ENCODE data around the gene ZNF804B.

Gene ZNF804B

DNA sequence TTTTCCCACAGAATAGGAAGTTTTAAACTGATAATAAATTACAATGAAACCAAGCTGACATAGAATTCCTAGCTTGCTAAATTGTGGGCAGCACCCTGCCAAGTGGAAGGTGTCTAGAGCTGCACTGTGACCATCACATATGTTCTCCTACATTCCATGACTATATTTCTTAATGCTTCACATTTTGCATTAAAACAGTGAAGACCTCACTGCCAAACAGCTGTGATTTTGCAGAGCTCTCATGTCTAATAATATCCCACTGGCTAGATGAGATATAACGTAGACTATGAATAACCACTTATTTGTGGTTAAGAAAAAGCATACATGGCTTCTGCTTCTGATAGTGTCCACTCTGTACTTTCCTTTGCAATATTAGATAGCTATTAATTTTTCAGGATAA, 264.4 kb downstream of the ZNF804B start:
- no peak overlapping the region for H3K4me3 ChIP-seq (ENCODE audit: low read length)
- no peaks in the 10 kb centered on the region for H3K27me3 ChIP-seq (ENCODE audit: insufficient read depth, low read length)
- H3K36me3 ChIP-seq (ENCODE audit: insufficient read depth, low read length), result no peaks in the 10 kb centered on the region
- no peak overlapping the region for H2AFZ ChIP-seq (ENCODE audit: low read depth, low read length)
- H3K4me1 ChIP-seq (ENCODE audit: insufficient read depth, low read length), result no peaks in the 10 kb centered on the region
- H3K9me3 ChIP-seq (ENCODE audit: low read length), result no peaks in the 10 kb centered on the region

DNA sequence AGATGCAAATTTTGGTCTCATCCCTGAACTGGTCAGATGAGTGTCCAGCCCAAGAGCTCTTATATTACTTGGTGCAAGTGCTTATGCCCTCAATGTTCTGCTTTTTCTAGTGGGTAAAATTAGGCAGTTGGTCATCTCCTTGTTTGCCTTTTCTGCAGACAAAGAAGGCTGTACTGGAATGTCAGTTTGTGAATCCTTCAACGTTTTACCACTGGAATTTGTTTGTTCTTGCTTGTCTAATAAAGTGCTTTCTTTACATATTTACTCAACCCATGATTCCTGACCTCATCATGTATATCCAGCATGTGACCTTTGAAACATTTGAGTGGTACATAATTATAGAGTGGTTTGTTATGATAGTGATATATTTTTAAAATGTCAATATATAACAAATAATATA, 268.3 kb downstream of the ZNF804B start:
- peaks cover 3% of the 10 kb centered on the region for H3K4me1 ChIP-seq (ENCODE audit: insufficient read depth, low read length)
- no peaks in the 10 kb centered on the region for H3K36me3 ChIP-seq (ENCODE audit: insufficient read depth, low read length)
- H3K9me3 ChIP-seq (ENCODE audit: low read length), result no peaks in the 10 kb centered on the region
- H3K27me3 ChIP-seq (ENCODE audit: insufficient read depth, low read length), result no peaks in the 10 kb centered on the region
- no peak overlapping the region for H2AFZ ChIP-seq (ENCODE audit: low read depth, low read length)
- no peak overlapping the region for H3K4me3 ChIP-seq (ENCODE audit: low read length)

DNA sequence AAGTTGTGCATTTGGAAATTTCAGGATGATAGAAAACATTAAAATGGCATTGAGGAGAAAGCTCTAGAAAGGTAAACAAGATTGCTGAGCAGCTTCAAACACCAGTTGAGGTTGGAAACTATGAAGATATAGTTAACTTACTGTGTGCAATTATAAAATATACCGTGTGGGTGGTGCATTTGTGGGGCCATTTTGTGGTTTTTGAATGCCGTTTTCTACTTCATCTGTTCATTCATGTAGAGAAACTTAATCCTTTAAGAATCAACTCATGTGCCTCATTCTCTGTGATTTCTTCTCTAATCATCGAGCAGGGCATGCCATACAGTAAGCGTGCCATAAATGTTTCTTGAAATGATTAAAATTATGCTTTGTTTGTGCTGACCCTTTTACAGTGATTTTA, 268.8 kb downstream of the ZNF804B start:
- Histone ChIP-seq H2AFZ (ENCODE audit: low read depth, low read length) (no peak overlapping the region), H3K27me3 (ENCODE audit: insufficient read depth, low read length) (no peaks in the 10 kb centered on the region), H3K4me1 (ENCODE audit: insufficient read depth, low read length) (peaks cover 3% of the 10 kb centered on the region), H3K4me3 (ENCODE audit: low read length) (no peak overlapping the region), H3K9me3 (ENCODE audit: low read length) (no peaks in the 10 kb centered on the region), H3K36me3 (ENCODE audit: insufficient read depth, low read length) (no peaks in the 10 kb centered on the region)

DNA sequence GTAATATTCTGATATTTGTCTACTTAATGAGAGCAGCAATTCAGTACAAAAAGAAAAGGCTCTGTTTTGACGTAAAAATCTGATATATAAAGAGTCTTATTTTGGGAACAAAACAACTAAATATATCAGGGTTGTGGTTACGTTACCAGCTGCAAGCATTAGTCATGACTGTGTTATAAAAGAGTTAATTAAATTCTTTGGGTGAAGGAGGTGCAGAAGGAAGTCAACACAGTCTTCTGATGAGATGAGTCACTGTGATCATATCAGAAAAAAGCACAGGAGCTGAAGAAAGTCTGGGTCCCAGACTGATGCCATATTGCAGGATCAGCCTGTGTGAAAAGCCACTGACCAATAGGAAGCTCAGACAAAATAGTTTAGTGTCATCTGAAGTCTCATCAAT, 270.4 kb downstream of the ZNF804B start:
- no peak overlapping the region for H2AFZ ChIP-seq (ENCODE audit: low read depth, low read length)
- H3K4me1 ChIP-seq (ENCODE audit: insufficient read depth, low read length), result peaks cover 3% of the 10 kb centered on the region
- no peaks in the 10 kb centered on the region for H3K36me3 ChIP-seq (ENCODE audit: insufficient read depth, low read length)
- no peaks in the 10 kb centered on the region for H3K9me3 ChIP-seq (ENCODE audit: low read length)
- no peak overlapping the region for H3K4me3 ChIP-seq (ENCODE audit: low read length)
- no peaks in the 10 kb centered on the region for H3K27me3 ChIP-seq (ENCODE audit: insufficient read depth, low read length)

DNA sequence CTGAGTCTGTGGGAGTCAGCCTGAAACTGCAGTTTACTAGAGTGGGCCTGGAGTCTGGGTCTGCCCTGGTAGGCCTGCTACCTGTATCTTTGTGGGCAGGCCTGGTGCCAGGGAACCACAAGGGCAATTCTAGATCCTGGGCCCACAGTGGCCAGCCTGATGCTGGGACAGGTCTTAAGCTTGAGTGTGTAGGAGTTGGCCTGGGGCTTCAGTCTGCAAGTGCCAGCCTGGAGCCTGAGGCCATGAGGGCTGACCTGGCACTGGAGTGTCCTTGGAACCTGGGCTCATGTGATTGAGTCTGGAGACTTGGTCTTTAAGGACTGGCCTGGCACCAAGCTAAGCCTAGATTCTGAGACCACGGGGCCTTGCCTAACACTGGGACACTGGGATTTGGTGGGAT, 281.7 kb downstream of the ZNF804B start:
- Histone ChIP-seq H3K27me3 (ENCODE audit: insufficient read depth, low read length) (no peaks in the 10 kb centered on the region), H3K4me1 (ENCODE audit: insufficient read depth, low read length) (no peaks in the 10 kb centered on the region), H3K4me3 (ENCODE audit: low read length) (no peak overlapping the region), H2AFZ (ENCODE audit: low read depth, low read length) (no peak overlapping the region), H3K36me3 (ENCODE audit: insufficient read depth, low read length) (no peaks in the 10 kb centered on the region), H3K9me3 (ENCODE audit: low read length) (peaks cover 8% of the 10 kb centered on the region)

DNA sequence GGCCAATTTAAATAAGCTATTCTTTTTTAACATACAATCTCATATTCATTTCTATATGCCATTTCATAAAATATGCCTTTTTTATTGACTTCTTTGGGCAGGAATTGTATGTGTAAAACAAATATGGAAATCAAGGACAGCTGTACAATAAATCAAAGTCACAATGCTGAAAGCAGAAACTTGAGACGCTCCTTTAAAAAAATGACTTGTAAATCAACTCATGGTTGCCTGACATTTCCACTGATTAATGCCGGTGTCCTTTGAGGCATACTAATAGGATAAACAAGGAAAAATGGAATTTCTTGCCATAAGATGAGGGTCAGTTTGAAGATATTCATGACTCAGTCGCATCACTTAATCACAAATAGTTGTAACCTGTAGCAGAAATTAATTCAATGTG, 283.4 kb downstream of the ZNF804B start:
- peaks cover 8% of the 10 kb centered on the region for H3K9me3 ChIP-seq (ENCODE audit: low read length)
- H3K27me3 ChIP-seq (ENCODE audit: insufficient read depth, low read length), result no peaks in the 10 kb centered on the region
- H3K4me3 ChIP-seq (ENCODE audit: low read length), result no peak overlapping the region
- no peaks in the 10 kb centered on the region for H3K4me1 ChIP-seq (ENCODE audit: insufficient read depth, low read length)
- no peak overlapping the region for H2AFZ ChIP-seq (ENCODE audit: low read depth, low read length)
- H3K36me3 ChIP-seq (ENCODE audit: insufficient read depth, low read length), result no peaks in the 10 kb centered on the region

DNA sequence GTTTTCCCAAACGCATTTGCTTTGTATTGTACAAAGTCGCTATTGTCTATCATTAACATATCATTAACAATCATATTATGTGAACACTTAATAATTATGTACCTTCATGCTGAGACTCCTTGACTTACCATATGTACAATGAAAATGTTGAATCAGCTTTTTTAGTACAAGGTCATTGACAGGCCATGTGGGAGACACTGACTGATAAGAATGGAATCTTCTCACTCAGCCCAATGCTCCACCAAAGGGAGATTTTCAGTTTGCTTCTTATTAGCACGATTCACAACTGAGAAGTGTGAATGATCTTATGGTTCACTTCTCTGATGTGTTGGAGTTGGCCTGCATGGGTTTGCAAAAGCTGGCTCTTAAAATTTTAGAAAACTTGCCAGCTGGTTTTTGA, 289.5 kb downstream of the ZNF804B start:
- Histone ChIP-seq H3K9me3 (ENCODE audit: low read length) (peaks cover 2% of the 10 kb centered on the region), H2AFZ (ENCODE audit: low read depth, low read length) (no peak overlapping the region), H3K36me3 (ENCODE audit: insufficient read depth, low read length) (no peaks in the 10 kb centered on the region), H3K27me3 (ENCODE audit: insufficient read depth, low read length) (no peaks in the 10 kb centered on the region), H3K4me1 (ENCODE audit: insufficient read depth, low read length) (no peaks in the 10 kb centered on the region), H3K4me3 (ENCODE audit: low read length) (no peak overlapping the region)

DNA sequence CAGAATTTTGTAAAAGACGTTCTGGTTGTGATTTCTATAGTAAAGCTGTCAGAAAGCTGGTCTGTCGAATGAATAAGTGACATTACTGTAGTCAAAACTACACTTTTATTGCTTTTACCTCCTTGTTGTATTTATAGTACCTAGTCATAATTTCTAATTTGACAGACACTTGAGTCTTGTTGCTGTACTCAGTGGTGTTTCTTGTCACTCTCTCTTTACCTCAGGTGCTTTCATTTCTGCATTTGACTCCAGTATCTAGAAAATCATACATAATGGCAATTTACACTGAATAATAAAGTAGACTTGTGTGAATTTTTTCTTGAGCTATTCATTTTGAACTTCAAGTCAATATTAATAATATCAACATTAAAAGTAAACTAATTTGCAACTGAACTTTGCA, 293.6 kb downstream of the ZNF804B start:
- Histone ChIP-seq H3K27me3 (ENCODE audit: insufficient read depth, low read length) (no peaks in the 10 kb centered on the region), H3K4me1 (ENCODE audit: insufficient read depth, low read length) (no peaks in the 10 kb centered on the region), H3K4me3 (ENCODE audit: low read length) (no peak overlapping the region), H3K9me3 (ENCODE audit: low read length) (no peaks in the 10 kb centered on the region), H3K36me3 (ENCODE audit: insufficient read depth, low read length) (no peaks in the 10 kb centered on the region), H2AFZ (ENCODE audit: low read depth, low read length) (no peak overlapping the region)

DNA sequence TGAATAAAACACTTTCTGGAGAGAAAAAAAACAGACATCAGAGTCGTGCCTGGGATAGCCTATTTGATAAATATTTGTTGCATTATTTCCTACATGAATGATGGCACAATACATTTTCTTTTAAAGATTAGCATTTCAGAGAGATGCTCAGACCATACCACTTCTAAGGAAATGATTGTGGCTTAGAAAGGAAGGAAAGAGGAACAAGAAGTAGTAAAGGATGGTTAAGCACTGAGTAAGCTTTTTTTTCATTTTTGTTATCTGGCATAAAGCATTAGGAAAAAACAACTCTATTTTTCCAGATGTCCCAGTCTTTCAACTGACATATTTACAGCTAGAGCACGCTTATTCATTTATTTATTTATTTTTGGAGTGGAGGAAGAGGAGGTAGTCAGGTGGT, 294.9 kb downstream of the ZNF804B start:
- Histone ChIP-seq H3K4me1 (ENCODE audit: insufficient read depth, low read length) (no peaks in the 10 kb centered on the region), H3K4me3 (ENCODE audit: low read length) (no peak overlapping the region)

DNA sequence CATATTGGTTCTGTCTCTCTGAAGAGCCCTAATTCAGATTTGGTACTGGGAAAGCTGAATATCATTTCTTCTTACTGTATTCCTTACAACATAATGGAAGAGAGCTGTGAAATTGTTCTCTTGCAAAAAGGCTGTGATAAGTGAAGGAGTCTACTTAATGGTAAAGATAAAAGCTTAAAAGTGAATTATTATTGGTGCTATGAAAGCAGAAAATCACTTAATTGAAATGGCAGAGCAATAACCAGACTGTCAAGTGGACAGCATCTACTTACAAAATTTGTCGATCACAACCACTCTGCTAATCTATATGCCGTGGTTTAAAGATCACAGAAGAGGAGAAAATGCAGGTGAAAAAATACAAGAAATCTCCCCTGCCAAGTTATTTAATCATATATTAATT, 300.7 kb downstream of the ZNF804B start:
- H3K27me3 ChIP-seq (ENCODE audit: insufficient read depth, low read length), result no peaks in the 10 kb centered on the region
- no peaks in the 10 kb centered on the region for H3K36me3 ChIP-seq (ENCODE audit: insufficient read depth, low read length)
- H2AFZ ChIP-seq (ENCODE audit: low read depth, low read length), result no peak overlapping the region
- no peaks in the 10 kb centered on the region for H3K9me3 ChIP-seq (ENCODE audit: low read length)
- no peaks in the 10 kb centered on the region for H3K4me1 ChIP-seq (ENCODE audit: insufficient read depth, low read length)
- no peak overlapping the region for H3K4me3 ChIP-seq (ENCODE audit: low read length)

More for the DNA sequence above, 294.9 kb downstream of the ZNF804B start:
- Histone ChIP-seq H2AFZ (ENCODE audit: low read depth, low read length) (no peak overlapping the region), H3K36me3 (ENCODE audit: insufficient read depth, low read length) (no peaks in the 10 kb centered on the region), H3K9me3 (ENCODE audit: low read length) (no peaks in the 10 kb centered on the region), H3K27me3 (ENCODE audit: insufficient read depth, low read length) (no peaks in the 10 kb centered on the region)

DNA sequence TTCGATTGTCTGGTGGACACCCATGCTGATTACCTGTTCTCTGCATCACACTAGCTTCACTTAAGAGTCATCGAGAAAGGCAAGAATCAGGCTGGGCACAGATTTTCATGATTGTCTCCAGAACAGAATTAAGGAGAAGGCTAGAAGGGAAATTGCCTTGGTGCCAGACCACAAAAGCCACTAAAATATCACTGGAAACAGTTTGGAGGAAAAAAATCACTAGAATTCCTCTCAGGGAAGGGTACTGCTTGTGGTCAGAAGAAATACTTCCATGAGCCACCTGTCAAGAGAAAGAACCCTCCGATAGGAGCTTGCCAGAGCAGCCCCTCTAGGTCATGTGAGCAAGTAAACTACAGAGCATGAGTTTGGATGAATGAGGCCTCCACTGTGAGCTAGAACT, 305.3 kb downstream of the ZNF804B start:
- H3K4me1 ChIP-seq (ENCODE audit: insufficient read depth, low read length), result no peaks in the 10 kb centered on the region
- H3K4me3 ChIP-seq (ENCODE audit: low read length), result no peak overlapping the region
- H3K27me3 ChIP-seq (ENCODE audit: insufficient read depth, low read length), result no peaks in the 10 kb centered on the region
- no peaks in the 10 kb centered on the region for H3K36me3 ChIP-seq (ENCODE audit: insufficient read depth, low read length)
- H3K9me3 ChIP-seq (ENCODE audit: low read length), result no peaks in the 10 kb centered on the region
- no peak overlapping the region for H2AFZ ChIP-seq (ENCODE audit: low read depth, low read length)

DNA sequence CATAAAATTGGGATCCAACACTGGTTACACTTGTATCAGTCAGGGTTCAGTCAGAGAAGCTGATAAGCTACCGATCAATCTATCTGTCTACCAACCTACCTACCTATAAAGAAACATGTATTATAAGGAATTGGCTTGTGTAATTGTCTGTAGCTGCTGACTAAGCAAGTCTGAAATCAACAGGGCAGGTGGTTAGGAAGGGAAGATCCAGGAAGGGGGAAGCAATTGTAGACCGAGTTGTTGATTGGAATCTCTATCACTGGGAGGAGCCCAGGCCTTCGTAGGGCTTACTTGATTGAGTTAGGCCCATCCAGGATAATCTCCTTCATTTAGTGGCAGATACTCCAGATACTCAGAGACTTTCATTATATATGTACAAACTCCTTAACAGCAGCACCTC, 307.5 kb downstream of the ZNF804B start:
- no peak overlapping the region for H3K4me3 ChIP-seq (ENCODE audit: low read length)
- no peaks in the 10 kb centered on the region for H3K36me3 ChIP-seq (ENCODE audit: insufficient read depth, low read length)
- H3K27me3 ChIP-seq (ENCODE audit: insufficient read depth, low read length), result no peaks in the 10 kb centered on the region
- H2AFZ ChIP-seq (ENCODE audit: low read depth, low read length), result no peak overlapping the region
- no peaks in the 10 kb centered on the region for H3K9me3 ChIP-seq (ENCODE audit: low read length)
- no peaks in the 10 kb centered on the region for H3K4me1 ChIP-seq (ENCODE audit: insufficient read depth, low read length)

DNA sequence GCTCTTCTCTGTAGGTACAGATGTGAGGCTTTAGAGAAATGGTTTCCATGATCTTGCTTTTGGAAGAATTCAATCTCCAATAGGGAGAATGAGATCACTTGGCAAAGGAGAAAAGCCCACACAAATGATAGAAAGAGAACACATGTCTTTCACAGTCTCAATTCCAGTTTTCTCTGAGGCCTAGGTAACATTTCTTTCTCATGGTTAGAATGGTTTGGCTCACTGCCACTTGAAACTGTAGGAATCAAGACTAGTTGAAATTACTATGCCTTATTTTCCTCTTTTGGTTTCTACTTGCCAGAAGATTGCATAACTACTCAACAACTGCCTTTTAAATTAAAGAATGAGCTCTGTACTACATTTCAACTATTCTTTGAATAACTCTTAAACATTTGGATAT, 312.6 kb downstream of the ZNF804B start:
- H3K4me3 ChIP-seq (ENCODE audit: low read length), result no peak overlapping the region
- H3K4me1 ChIP-seq (ENCODE audit: insufficient read depth, low read length), result no peaks in the 10 kb centered on the region
- no peaks in the 10 kb centered on the region for H3K27me3 ChIP-seq (ENCODE audit: insufficient read depth, low read length)
- no peaks in the 10 kb centered on the region for H3K9me3 ChIP-seq (ENCODE audit: low read length)
- no peaks in the 10 kb centered on the region for H3K36me3 ChIP-seq (ENCODE audit: insufficient read depth, low read length)
- peak overlapping the region; percentile 9 for H2AFZ ChIP-seq (ENCODE audit: low read depth, low read length)

DNA sequence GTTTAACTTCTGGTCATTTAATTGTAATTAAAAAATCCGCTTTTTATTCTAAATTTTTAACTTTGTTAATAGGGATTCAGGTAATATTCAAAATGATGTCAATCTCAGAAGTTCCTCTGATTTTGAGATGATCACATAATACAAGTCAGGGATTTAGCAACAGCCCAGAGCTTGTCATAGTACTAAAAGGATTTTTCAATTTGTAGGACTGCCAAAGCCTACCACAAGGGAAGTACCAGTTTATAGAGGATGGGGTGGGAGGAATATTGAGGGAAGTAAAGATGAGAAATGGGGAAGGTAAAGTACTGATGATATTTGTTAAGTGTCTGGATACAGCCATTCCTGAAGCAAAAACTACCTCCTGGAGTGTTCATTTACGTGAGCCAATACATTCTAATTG, 314.3 kb downstream of the ZNF804B start:
- H3K4me1 ChIP-seq (ENCODE audit: insufficient read depth, low read length), result no peaks in the 10 kb centered on the region
- no peak overlapping the region for H3K4me3 ChIP-seq (ENCODE audit: low read length)
- no peaks in the 10 kb centered on the region for H3K27me3 ChIP-seq (ENCODE audit: insufficient read depth, low read length)
- H2AFZ ChIP-seq (ENCODE audit: low read depth, low read length), result no peak overlapping the region
- H3K9me3 ChIP-seq (ENCODE audit: low read length), result no peaks in the 10 kb centered on the region
- H3K36me3 ChIP-seq (ENCODE audit: insufficient read depth, low read length), result no peaks in the 10 kb centered on the region
